ENCODE data around the gene UBTF. TPM values are rescaled to one million over a fixed set of nuclear protein-coding genes. Genes with fewer than 3 reads are reported as not detected.

Gene UBTF
- total and polyA plus RNA-seq, 9 of the 15 experiments (the other 6 are each of a cell fraction or from before 2014, with no cell fraction given): 1.2 to 113 (median 83.6) TPM

DNA sequence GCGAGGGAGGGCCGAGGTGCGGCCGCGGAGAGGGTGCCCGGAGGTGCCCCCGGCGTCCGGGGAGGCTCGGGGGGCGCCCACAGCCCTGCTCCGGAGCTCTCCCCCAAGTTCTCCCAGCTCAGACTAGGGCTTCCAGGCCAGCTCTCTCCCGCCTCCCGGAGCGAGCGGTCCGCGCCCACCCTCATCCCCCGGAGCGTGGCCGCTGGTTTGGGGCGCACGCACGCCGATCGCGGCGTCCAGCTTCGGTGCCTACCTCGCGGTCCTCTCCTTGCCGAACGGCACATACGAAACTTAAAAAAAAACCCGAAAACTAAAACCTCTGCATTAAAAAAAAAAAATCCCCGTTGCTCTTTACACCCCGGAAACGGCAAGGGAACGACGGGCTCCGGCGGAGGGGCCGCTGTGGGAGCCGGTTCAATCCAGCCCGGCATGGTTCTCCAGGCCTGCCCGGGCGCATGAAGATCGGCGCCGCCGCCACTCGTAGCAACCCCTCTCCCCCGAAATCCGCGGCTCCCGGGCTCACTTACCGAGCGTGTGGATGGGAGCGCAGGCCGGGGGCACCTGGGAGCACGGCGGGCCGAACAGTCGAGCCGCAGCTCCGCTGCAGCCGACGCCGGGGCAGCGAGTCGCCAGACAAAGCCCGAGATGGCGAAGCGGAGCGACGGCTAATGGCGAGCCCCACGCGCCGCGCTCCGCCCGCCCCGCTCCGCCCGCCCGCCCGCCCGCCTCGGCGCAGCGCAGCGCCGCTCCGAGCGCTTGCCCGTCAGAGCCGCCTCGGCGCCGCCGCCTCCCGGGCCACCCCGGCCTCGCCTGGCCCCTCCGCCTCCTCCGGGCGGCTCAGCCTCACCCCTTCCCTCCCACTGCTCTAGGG lies 973 bp upstream of the UBTF start (continued):
- TF ChIP-seq, protein P1, sequence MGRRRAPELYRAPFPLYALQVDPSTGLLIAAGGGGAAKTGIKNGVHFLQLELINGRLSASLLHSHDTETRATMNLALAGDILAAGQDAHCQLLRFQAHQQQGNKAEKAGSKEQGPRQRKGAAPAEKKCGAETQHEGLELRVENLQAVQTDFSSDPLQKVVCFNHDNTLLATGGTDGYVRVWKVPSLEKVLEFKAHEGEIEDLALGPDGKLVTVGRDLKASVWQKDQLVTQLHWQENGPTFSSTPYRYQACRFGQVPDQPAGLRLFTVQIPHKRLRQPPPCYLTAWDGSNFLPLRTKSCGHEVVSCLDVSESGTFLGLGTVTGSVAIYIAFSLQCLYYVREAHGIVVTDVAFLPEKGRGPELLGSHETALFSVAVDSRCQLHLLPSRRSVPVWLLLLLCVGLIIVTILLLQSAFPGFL (CRISPR knock-in tag; IDR thresholded peaks at IDR 0.05): no peak
- TF ChIP-seq, protein P2, sequence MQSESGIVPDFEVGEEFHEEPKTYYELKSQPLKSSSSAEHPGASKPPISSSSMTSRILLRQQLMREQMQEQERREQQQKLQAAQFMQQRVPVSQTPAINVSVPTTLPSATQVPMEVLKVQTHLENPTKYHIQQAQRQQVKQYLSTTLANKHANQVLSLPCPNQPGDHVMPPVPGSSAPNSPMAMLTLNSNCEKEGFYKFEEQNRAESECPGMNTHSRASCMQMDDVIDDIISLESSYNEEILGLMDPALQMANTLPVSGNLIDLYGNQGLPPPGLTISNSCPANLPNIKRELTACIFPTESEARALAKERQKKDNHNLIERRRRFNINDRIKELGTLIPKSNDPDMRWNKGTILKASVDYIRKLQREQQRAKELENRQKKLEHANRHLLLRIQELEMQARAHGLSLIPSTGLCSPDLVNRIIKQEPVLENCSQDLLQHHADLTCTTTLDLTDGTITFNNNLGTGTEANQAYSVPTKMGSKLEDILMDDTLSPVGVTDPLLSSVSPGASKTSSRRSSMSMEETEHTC (IDR thresholded peaks at IDR 0.05): no peak
- no peak for TF ChIP-seq ZNF444 (CRISPR knock-in tag; IDR thresholded peaks at IDR 0.05)
- TF ChIP-seq MCM2 (IDR thresholded peaks at IDR 0.05; ENCODE audit: low read depth): no peak
- TF ChIP-seq, protein P3, sequence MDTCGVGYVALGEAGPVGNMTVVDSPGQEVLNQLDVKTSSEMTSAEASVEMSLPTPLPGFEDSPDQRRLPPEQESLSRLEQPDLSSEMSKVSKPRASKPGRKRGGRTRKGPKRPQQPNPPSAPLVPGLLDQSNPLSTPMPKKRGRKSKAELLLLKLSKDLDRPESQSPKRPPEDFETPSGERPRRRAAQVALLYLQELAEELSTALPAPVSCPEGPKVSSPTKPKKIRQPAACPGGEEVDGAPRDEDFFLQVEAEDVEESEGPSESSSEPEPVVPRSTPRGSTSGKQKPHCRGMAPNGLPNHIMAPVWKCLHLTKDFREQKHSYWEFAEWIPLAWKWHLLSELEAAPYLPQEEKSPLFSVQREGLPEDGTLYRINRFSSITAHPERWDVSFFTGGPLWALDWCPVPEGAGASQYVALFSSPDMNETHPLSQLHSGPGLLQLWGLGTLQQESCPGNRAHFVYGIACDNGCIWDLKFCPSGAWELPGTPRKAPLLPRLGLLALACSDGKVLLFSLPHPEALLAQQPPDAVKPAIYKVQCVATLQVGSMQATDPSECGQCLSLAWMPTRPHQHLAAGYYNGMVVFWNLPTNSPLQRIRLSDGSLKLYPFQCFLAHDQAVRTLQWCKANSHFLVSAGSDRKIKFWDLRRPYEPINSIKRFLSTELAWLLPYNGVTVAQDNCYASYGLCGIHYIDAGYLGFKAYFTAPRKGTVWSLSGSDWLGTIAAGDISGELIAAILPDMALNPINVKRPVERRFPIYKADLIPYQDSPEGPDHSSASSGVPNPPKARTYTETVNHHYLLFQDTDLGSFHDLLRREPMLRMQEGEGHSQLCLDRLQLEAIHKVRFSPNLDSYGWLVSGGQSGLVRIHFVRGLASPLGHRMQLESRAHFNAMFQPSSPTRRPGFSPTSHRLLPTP (IDR thresholded peaks at IDR 0.05; ENCODE audit: borderline replicate concordance, extremely low read depth, insufficient read length): no peak
- TF ChIP-seq ZNF24 (IDR thresholded peaks at IDR 0.05): no peak
- TF ChIP-seq RFX7 (CRISPR knock-in tag; IDR thresholded peaks at IDR 0.05): no peak
- TF ChIP-seq KLF13 (tag; IDR thresholded peaks at IDR 0.05; ENCODE audit: borderline replicate concordance, low read depth): no peak
- TF ChIP-seq, protein P4, sequence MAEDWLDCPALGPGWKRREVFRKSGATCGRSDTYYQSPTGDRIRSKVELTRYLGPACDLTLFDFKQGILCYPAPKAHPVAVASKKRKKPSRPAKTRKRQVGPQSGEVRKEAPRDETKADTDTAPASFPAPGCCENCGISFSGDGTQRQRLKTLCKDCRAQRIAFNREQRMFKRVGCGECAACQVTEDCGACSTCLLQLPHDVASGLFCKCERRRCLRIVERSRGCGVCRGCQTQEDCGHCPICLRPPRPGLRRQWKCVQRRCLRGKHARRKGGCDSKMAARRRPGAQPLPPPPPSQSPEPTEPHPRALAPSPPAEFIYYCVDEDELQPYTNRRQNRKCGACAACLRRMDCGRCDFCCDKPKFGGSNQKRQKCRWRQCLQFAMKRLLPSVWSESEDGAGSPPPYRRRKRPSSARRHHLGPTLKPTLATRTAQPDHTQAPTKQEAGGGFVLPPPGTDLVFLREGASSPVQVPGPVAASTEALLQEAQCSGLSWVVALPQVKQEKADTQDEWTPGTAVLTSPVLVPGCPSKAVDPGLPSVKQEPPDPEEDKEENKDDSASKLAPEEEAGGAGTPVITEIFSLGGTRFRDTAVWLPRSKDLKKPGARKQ (CRISPR knock-in tag; IDR thresholded peaks at IDR 0.05): no peak
- no peak for TF ChIP-seq KDM1A (IDR thresholded peaks at IDR 0.05)
- no peak for TF ChIP-seq STAT5B (CRISPR knock-in tag; IDR thresholded peaks at IDR 0.05)
- TF ChIP-seq MAFK (IDR thresholded peaks at IDR 0.05; ENCODE audit: low read length): no peak
- no peak for TF ChIP-seq SETDB1 (IDR thresholded peaks at IDR 0.05; ENCODE audit: low read length)
- TF ChIP-seq TAF7 (tag; IDR thresholded peaks at IDR 0.05): no peak
- no peak for TF ChIP-seq DDX20 (tag; IDR thresholded peaks at IDR 0.05; ENCODE audit: low read depth)
- no peak for TF ChIP-seq RCOR1 (IDR thresholded peaks at IDR 0.05; ENCODE audit: borderline replicate concordance in 1 of 2, low read depth in 2 of 2, low read length in 2 of 2)
- TF ChIP-seq, protein P5, sequence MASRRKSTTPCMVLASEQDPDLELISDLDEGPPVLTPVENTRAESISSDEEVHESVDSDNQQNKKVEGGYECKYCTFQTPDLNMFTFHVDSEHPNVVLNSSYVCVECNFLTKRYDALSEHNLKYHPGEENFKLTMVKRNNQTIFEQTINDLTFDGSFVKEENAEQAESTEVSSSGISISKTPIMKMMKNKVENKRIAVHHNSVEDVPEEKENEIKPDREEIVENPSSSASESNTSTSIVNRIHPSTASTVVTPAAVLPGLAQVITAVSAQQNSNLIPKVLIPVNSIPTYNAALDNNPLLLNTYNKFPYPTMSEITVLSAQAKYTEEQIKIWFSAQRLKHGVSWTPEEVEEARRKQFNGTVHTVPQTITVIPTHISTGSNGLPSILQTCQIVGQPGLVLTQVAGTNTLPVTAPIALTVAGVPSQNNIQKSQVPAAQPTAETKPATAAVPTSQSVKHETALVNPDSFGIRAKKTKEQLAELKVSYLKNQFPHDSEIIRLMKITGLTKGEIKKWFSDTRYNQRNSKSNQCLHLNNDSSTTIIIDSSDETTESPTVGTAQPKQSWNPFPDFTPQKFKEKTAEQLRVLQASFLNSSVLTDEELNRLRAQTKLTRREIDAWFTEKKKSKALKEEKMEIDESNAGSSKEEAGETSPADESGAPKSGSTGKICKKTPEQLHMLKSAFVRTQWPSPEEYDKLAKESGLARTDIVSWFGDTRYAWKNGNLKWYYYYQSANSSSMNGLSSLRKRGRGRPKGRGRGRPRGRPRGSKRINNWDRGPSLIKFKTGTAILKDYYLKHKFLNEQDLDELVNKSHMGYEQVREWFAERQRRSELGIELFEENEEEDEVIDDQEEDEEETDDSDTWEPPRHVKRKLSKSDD (conservative IDR thresholded peaks at IDR 0.05; ENCODE audit: low read length): no peak

All from K562 (cell line).